NCI-H345 treated with DMSO at 0.1 percent for 48 hours (cell line): ENCODE measurements around the gene RCBTB1.
"Not testable (repeated sequence)": the region's sequence is repeated elsewhere in the genome, so short reads cannot be mapped to it uniquely, and the experiment has no call there.

ENCODE experiments used
- DNase-seq: peaks from one replicate; lab custom pipeline; 2025; ENCODE audit not compliant: unreplicated experiment; lab: John Stamatoyannopoulos, UW

RCBTB1 gene

DNA sequence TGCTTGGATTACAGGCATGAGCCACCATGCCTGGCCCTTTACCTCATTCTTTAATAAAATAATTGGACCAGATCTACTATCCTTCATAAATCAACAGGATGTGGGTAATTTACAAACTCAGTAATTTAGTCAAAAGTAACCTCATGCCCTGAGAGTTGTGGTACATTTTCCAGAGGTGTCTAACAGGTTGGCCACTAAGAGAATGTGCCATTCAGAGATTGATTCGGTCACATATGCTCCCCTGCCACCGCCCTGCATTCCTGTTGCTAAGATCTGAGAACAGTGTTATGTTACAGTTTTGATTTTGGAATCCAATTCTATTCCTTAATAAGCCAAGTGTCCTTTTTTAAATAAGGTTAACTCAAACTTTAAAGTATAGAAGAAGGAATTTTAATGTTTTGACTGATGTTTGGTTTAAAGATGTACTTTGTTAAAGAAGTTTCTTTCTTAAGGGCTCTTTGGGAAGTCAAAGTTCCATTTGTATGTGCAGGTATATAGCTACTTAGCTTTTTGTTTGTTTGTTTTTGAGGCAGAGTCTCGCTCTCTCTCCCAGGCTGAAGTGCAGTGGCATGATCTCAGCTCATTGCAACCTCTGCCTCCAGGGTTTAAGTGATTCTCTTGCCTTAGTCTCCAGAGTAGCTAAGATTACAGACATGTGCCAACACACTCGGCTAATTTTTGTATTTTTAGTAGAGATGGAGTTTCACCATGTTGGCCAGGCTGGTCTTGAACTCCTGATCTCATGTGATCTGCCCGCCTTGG lies 60.4 kb downstream of the RCBTB1 start:
- DNase-seq, result no peak

DNA sequence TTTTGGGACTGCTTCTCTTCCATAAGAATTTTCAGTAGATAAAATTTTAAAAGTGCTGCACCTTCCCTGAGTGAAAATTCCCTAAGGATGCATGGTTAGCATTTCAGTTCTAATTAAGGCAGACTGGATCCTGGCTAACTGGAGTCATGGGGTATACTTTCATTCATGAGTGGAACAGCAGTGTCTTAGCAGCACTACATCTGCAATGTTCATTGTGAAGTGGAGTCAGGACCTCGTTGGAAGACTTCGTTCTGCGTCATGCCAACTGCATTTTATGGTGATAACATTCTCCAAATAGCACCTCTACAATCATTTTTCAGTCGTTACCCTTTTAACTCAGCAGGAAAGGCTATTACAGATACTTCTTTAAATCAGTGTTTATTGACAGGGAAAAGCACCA lies 64.1 kb downstream of the RCBTB1 start:
- DNase-seq, result no peak

DNA sequence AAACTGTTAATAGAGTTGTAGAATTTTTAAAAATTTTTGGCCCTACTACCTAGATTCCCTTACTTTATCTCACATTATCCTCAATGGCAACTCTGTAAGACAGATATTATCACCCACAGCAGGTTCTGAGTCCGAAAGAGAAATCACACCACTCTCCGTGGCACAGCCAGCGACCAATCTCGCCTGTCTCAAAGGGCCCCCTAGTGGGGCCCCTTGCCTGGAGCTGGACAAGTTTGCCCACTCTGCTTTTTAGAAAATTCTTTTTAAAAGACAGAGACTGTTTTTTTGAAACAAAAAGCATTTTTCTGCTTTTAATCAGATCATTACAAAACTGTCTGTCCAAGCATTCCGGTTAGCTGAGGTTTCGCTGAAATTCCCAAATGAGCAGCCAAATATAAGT lies 67.9 kb downstream of the RCBTB1 start:
- DNase-seq, result no peak

GRCh38 chr13:49516467-49516866 lies 68.9 kb downstream of the RCBTB1 start:
- DNase-seq, result no peak

DNA sequence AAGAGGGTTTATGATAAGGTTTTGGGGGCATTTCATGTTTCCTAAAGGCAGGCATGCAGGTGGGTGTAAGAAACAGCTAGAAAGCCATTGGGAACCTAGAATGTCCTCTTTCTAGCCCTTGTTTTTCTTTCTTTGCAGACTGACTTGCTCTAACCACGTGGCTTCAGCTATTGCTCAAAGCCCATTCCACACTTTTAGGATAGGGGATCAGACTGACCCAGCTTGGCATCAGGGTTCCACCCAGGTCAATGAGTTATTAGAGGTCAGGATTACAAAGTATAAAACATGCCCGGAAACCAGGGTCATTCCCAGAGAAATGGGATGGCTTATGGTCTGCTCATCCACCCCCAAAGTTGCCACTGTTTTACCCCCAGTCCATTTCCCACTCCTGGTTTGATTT lies 72.8 kb downstream of the RCBTB1 start:
- no peak for DNase-seq

GRCh38 chr13:49503951-49504350 lies 81.4 kb downstream of the RCBTB1 start:
- no peak for DNase-seq

- DNase-seq, result no peak
Measured at GRCh38 chr13:49502954-49503353, 82.4 kb downstream of the RCBTB1 start.

- no peak for DNase-seq
Measured at GRCh38 chr13:49499889-49500660, 85.3 kb downstream of the RCBTB1 start.

GRCh38 chr13:49498206-49498605 lies 87.2 kb downstream of the RCBTB1 start:
- DNase-seq, result no peak

- DNase-seq, result no peak
Measured at GRCh38 chr13:49497272-49497671, 88.1 kb downstream of the RCBTB1 start.

DNA sequence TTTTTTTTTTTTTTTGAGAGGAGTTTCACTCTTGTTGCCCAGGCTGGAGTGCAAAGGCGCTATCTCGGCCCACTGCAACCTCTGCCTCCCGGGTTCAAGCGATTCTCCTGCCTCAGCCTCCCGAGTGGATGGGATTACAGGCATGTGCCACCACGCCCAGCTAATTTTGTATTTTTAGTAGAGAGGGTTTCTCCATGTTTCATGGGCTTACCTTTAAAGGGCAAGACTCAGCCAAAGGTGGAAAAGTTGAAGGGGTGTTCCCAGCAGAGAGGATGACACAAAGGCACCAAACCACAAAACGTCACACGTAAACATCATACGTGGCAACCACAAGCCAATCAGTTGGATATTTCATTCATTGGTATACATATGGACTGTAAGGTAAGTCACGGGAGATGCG lies 88.5 kb downstream of the RCBTB1 start:
- DNase-seq, result not testable (repeated sequence)

DNA sequence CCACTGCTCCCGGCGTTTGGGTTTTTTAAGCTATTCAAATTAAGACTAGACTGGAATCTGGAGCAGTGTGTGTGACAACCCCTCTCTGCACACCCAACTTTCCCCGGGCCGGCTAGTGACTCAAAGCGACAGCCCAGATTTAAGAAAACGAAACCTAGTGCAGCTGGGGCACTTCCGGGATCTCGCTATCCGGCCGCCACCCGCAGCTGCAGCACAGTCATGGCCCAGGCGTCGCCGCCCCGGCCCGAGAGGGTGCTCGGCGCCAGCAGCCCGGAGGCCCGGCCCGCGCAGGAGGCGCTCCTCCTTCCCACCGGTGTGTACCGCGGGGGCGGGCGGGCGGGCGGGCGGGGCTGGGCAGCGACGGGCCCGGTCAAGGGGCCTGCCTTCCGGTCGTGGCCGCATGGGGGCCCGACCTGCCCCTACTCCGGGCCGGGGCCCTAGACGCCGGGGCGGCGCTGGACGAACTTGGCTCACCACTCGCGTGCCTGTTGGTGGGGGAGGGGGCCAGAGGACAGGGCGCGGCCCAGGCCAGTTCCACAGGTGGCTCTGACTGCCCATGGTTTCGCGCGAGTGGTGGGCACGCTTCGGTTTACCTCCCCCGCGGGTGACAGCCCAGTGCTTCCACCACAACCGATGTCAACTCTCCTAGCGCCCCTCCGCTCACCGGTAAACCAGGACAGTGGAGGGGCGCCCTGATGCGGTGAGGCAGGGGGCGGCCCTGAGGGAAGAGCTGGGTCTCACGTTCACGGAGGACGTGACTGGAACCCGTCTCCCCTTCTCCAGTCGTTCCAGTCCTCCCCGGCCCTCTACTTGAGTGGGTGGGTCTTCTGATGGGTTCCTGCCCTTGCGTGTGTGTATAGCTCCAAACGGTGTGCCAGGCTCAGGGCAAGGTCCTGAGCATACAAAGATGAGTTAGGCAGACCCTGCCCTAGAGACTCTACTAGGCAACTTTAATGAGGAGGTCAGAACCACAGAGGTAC lies 89.3 kb downstream of the RCBTB1 start, which contains the start of gene PHF11:
Gene PHF11, plus strand, starts transcription at position 171 of the 980 bp plus-strand sequence. Its CDS starts 49 bp downstream, at position 220.
- DNase-seq, result no peak

DNA sequence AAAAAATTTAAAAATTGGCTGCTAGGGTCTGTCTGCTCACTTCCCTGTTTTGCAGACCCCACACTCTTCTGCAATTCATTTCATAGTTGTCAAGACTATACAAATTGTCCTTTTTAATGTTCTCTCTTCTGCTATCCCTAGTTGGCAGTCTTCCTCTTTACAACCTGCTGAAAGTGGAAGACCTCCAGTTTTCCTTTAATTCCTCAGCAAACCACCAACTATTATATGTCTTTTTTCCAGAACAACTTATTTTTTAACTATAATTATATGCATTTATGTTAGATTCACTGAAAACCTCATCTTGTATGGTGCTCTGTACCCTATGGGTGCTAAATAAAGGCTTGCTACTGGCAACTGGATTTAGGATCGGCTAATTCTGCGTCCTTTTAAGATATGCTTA lies 90.7 kb downstream of the RCBTB1 start:
- DNase-seq, result no peak

GRCh38 chr13:49488563-49488962 lies 96.8 kb downstream of the RCBTB1 start:
- DNase-seq, result no peak
